ENCODE measurements around the gene FCHSD2. TPM values are rescaled to one million over a fixed set of nuclear protein-coding genes. Genes with fewer than 3 reads are reported as not detected.

The FCHSD2 gene
- total RNA-seq, 4 donors from 2014 or later, result 15.4 to 37.8 (median 31.9) TPM

DNA sequence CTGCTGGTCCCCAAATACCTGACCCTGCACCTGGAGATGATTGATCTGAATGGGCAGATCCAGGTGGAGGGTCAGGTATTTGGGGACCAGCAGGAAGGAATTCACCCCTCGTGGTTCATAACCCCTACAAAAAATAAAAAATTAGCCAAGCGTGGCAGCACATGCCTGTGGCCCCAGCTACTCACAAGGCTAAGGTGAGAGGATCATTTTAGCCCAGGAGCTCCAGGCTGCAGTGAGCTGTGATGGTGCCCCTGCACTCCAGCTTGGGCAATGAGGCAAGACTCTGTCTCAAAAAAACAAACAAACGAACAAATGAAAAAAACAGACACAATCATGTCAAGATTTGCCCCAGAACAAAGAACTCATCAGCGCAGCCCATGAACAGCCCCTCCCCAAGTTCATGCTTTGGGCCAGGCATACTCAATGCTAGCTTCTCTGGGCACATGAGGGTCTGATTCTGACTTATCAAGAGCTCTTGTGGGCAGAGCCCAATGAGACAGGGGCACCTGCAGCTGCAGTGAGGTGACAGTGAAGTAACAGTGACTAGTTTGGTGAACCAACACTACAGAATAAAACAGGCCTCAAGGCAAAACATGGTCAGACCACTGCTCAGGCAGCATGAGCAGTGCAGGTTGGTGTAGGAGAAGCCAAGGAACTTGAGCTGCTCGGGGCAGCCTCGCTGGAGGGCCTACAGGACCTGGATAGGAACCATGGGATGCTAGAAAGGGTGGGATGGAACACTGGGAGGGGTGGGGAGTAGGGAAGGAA is 10.2 kb upstream of the FCHSD2 start:
- TF ChIP-seq, protein P1, sequence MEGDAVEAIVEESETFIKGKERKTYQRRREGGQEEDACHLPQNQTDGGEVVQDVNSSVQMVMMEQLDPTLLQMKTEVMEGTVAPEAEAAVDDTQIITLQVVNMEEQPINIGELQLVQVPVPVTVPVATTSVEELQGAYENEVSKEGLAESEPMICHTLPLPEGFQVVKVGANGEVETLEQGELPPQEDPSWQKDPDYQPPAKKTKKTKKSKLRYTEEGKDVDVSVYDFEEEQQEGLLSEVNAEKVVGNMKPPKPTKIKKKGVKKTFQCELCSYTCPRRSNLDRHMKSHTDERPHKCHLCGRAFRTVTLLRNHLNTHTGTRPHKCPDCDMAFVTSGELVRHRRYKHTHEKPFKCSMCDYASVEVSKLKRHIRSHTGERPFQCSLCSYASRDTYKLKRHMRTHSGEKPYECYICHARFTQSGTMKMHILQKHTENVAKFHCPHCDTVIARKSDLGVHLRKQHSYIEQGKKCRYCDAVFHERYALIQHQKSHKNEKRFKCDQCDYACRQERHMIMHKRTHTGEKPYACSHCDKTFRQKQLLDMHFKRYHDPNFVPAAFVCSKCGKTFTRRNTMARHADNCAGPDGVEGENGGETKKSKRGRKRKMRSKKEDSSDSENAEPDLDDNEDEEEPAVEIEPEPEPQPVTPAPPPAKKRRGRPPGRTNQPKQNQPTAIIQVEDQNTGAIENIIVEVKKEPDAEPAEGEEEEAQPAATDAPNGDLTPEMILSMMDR (IDR thresholded peaks at IDR 0.05), result no peak
- ATAC-seq (ENCODE audit: low FRiP score) (no peak), DNase-seq (ENCODE audit: low spot score) (no peak)

DNA sequence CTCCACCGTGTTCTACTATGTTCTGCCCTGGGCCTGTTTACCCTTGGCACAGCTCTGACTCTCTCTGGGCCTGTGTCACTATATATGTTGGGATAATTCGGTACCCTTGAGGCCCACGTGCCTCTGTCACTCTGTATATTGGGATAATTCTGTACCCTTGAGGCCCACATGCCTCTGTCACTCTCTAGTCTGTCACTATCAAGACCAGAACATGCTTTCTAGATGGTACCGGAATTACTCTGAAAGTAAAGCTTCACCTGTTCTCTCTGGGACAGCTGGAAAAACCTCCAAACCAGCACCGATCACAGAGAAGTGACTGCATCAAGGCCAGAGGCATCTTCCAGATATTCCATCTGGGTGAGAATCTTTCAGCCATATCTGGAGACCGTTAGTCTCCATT is 9.3 kb upstream of the FCHSD2 start:
- TF ChIP-seq, protein P1 (IDR thresholded peaks at IDR 0.05), result no peak
- DNase-seq (ENCODE audit: low spot score), result no peak
- ATAC-seq (ENCODE audit: low FRiP score), result no peak

DNA sequence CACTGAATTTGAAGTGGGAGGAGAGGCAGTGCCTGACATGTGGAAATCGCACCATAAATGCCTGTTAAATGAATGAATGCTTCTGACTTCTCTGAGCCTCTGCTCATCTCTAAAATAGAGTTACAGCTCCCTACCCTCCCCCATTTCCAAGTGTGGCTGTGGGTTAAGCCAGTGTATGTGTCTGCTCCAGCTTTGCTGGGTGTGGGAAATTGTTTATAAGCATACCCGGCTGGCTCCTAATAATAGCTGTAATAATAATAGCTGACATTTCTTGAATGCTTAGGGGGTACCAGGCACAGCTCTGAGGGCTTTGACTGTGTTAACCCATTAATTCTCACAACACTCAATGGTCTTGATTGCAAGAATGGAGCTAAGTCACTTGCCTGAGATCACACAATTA is 7.0 kb upstream of the FCHSD2 start:
- TF ChIP-seq, protein P1 (IDR thresholded peaks at IDR 0.05), result no peak
- no peak for ATAC-seq (ENCODE audit: low FRiP score)
- no peak for DNase-seq (ENCODE audit: low spot score)

DNA sequence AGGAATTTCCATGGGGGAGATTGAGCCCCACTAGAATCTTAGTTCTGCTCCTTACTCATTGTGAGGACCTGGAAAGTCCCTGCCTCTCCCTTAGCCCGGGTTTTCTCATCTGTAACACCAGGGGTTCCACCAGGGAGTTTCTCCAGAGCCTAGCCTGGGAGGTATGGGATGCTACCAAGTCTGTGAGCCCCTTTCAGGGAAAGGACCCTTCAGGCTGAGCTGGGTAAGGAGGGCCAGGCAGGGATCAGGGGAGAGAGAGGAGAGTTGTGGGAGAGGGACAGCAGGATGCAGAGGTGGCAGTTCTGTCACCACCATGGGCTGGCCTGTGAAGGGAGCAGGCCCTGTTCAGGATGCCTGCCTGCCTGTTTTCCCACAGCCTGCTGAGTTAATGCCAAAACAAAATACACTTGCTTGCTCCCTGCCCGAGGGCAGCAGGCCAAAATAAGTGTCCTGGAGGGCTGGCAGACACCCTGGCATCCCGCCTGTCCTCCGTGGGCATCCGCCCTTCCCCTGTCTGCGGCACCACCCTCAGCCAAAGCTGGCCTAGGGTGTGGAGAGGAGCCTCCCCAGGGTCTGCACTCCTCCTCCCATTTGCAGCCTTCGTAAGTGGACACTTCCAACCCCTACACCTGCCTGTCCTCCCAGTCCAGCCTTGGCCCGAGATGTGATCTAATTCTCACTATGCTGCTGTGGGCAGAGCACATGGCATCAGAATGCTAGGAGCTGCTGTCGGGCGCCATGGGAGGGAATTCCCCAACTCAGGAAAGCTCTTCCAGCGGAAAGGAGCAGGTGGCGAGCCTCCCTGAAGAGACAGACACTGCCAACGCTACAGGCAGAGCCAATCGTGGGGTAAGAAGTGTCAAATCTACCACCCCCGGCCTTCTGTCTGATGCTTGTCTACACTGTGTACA is 5.9 kb upstream of the FCHSD2 start:
- ATAC-seq (ENCODE audit: low FRiP score), result no peak
- DNase-seq (ENCODE audit: low spot score), result no peak

DNA sequence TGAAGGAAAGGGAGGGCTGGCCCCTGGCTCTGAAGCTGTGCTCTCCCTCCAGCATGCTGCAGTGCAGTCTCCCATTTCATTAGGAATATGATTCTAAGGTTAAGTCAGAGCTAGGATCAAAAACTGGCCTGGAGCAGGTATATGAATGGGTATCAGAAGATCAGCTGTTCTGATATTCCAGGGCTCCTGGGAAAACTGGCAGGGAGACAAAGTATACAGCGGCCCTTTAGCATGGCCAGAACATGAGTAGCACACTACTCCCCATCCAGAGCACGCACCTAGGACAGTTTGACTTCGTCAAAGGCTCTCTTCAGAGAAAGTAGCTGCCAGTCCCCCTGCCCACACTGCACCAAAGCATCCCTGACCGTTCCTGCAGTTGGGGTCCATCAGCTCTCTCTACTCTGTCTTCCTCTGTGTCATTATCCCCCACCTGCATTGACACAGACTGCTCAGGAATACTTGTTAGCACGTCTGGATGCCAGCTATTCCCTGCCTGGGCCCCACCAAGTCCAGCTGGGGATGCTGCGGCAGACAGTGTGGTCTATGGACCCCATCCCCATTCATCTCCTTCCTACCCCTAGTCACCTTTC is 4.0 kb upstream of the FCHSD2 start:
- DNase-seq (ENCODE audit: low spot score), result no peak
- no peak for ATAC-seq (ENCODE audit: low FRiP score)
- TF ChIP-seq, protein P1 (IDR thresholded peaks at IDR 0.05), result no peak

More for the DNA sequence above, 5.9 kb upstream of the FCHSD2 start:
- TF ChIP-seq, protein P1 (IDR thresholded peaks at IDR 0.05), result no peak

DNA sequence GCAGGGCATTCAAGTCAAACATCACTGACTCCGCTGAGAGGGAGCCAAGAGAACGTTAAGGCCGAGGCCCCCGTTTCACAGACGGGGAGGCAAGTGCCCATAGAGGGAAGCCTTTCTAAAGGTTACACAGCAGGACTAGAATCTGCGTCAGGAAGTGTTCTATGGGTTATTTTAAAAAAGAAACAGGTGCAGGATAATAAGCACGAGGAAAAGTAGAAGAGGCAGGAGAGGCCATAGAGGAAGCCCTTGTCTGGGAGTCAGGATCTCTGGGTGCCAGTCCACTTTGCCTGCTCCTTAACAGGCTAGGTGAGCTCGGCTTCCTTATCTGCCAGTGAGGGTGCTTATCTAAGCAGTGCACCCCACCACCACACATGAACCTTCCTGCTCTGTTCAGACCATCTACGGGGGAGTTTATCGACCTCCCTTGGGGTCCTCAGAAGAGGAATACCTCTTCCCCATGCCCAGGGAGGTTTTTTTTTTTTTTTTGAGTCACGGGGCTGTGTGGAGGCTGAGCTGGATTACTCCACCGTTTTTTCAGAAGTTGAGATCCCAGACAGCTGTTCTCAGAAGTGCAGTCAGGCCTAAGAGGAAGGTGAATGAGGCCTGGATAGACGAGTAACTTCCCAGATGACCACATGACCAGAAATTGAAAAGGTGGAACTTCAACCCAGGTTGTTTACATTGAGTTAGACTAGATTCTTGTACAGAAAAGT is 1.2 kb upstream of the FCHSD2 start:
- DNase-seq (ENCODE audit: low spot score) (no peak), ATAC-seq (ENCODE audit: low FRiP score) (no peak)
- TF ChIP-seq, protein P1 (IDR thresholded peaks at IDR 0.05), result no peak

Data from omental fat pad (tissue), 4 donors.